GM23248 (cell line): ENCODE measurements around the gene BAX. TPM values are rescaled to one million over a fixed set of nuclear protein-coding genes. Genes with fewer than 3 reads are reported as not detected.

Source experiments
- DNase-seq: peaks from one replicate; pipeline ENCODE4 v3.0.0-alpha.2; 2015
- H2AFZ ChIP-seq: fragments of 200-600 bp; sonication (generic); 2 replicates; pipeline ENCODE4 v1.6.1; 2016; ENCODE audit warnings: antibody characterized with exemption
- H3F3A ChIP-seq: fragments of 200-600 bp; sonication (generic); 2 replicates; pipeline ENCODE4 v1.6.1; 2016; ENCODE audit warnings: mild to moderate bottlenecking, antibody characterized with exemption, mixed run types; ENCODE audit not compliant: insufficient read depth
- H3K27ac ChIP-seq: fragments of 200-600 bp; sonication (generic); 2 replicates; pipeline ENCODE4 v1.5.1; 2016; ENCODE audit warnings: mild to moderate bottlenecking
- H3K27me3 ChIP-seq: fragments of 200-600 bp; sonication (generic); replicated peaks from 2 replicates; pipeline ENCODE4 v1.6.1; 2016; ENCODE audit warnings: mild to moderate bottlenecking; ENCODE audit not compliant: insufficient read depth
- H3K36me3 ChIP-seq: fragments of 200-600 bp; sonication (generic); 2 replicates; pipeline ENCODE4 v1.6.1; 2016; ENCODE audit warnings: low read depth, mild to moderate bottlenecking
- H3K4me1 ChIP-seq: fragments of 200-600 bp; sonication (generic); 2 replicates; pipeline ENCODE4 v1.6.1; 2016; ENCODE audit warnings: mild to moderate bottlenecking; ENCODE audit not compliant: insufficient read depth
- H3K4me2 ChIP-seq: fragments of 200-600 bp; sonication (generic); one replicate; pipeline ENCODE4 v1.6.1; 2016; ENCODE audit warnings: mild to moderate bottlenecking; ENCODE audit not compliant: unreplicated experiment
- H3K4me3 ChIP-seq: fragments of 200-600 bp; sonication (generic); 2 replicates; pipeline ENCODE4 v1.5.1; 2016; ENCODE audit warnings: mild to moderate bottlenecking
- H3K79me2 ChIP-seq: fragments of 200-600 bp; sonication (generic); 2 replicates; pipeline ENCODE4 v1.6.1; 2016; ENCODE audit warnings: mild to moderate bottlenecking; ENCODE audit not compliant: insufficient read depth
- H3K9ac ChIP-seq: fragments of 200-600 bp; sonication (generic); 2 replicates; pipeline ENCODE4 v1.6.1; 2016; ENCODE audit warnings: mild to moderate bottlenecking
- H3K9me2 ChIP-seq: fragments of 200-600 bp; sonication (generic); 2 replicates; pipeline ENCODE4 v1.6.1; 2016; ENCODE audit warnings: mixed run types, mild to moderate bottlenecking, moderate library complexity; ENCODE audit not compliant: insufficient read depth
- H3K9me3 ChIP-seq: fragments of 200-600 bp; sonication (generic); one replicate; pipeline ENCODE4 v1.6.1; 2017; ENCODE audit warnings: low read depth
- H4K20me1 ChIP-seq: fragments of 200-600 bp; sonication (generic); 2 replicates; pipeline ENCODE4 v1.6.0; 2016; ENCODE audit not compliant: insufficient read depth
- EZH2 ChIP-seq: fragments of 200-600 bp; sonication (generic); IDR thresholded peaks from 2 replicates; pipeline ENCODE4 v1.6.1; 2018; ENCODE audit warnings: antibody characterized with exemption, mild to moderate bottlenecking; ENCODE audit not compliant: insufficient read depth, poor library complexity, severe bottlenecking
- EZH2phosphoT487 ChIP-seq: fragments of 200-600 bp; sonication (generic); IDR thresholded peaks from 2 replicates; pipeline ENCODE4 v1.6.1; 2018; ENCODE audit warnings: antibody characterized with exemption, moderate library complexity, mild to moderate bottlenecking, low read depth; ENCODE audit not compliant: insufficient read depth
- WGBS, 2 experiments: methylation state at CpG; one replicate each; pipeline ENCODE4 v1.1.6; 2015 to 2017; ENCODE audit warnings: low lambda C conversion rate in 2 of 2, low coverage in 1 of 2; ENCODE audit errors: missing lambda C conversion rate in 2 of 2; 5-methylcytosine and 5-hydroxymethylcytosine counted together
- in situ Hi-C: fragments of 300-500 bp; cut with MboI; formaldehyde crosslinking; loops from 2 replicates; pipeline ENCODE4 v1.15.0; 2020
- polyA plus RNA-seq: library from polyadenylated mRNA; unstranded; fragments of >200 nt; fragmentation: Nextera tagmentation; extraction: Ambion mirVana; gene quantifications from 2 replicates; pipeline ENCODE4 v1.2.1, GENCODE V29; 2016
- total RNA-seq: library from RNA; depleted of rRNA; stranded (reverse); fragments of >200 nt; shearing (Covaris generic); gene quantifications from 2 replicates; pipeline ENCODE4 v1.2.3, GENCODE V29; 2014

The BAX gene
- total and polyA plus RNA-seq, 2 experiments from 2014 or later = 97.3 to 106 TPM

GRCh38 chr19:48968813-48969218 lies 14.1 kb downstream of the BAX start:
- Histone ChIP-seq H3K79me2 (peaks cover 22% of the 10 kb centered on the region), H3K27ac (peak overlapping the region; percentile 97; the same call in 1 of the 2 replicates), H3K9ac (no peak overlapping the region), H3K9me2 (no peaks in the 10 kb centered on the region), H2AFZ (no peak overlapping the region), H3K9me3 (no peaks in the 10 kb centered on the region), H3K27me3 (no peaks in the 10 kb centered on the region), H3F3A (peaks cover 65% of the 10 kb centered on the region), H3K4me2 (no peak overlapping the region), H3K4me3 (no peak overlapping the region), H3K36me3 (peaks cover 43% of the 10 kb centered on the region), H4K20me1 (peaks cover 12% of the 10 kb centered on the region; the same call in 1 of the 2 replicates), H3K4me1 (peaks cover 17% of the 10 kb centered on the region)
- WGBS, 2 experiments = 42 to 48% methylated on average over 14 to 15 of the region's 15 CpGs
- in situ Hi-C loops = no loop called here
- DNase-seq = no peak
- TF ChIP-seq EZH2 (no peak), EZH2phosphoT487 (no peak)

DNA sequence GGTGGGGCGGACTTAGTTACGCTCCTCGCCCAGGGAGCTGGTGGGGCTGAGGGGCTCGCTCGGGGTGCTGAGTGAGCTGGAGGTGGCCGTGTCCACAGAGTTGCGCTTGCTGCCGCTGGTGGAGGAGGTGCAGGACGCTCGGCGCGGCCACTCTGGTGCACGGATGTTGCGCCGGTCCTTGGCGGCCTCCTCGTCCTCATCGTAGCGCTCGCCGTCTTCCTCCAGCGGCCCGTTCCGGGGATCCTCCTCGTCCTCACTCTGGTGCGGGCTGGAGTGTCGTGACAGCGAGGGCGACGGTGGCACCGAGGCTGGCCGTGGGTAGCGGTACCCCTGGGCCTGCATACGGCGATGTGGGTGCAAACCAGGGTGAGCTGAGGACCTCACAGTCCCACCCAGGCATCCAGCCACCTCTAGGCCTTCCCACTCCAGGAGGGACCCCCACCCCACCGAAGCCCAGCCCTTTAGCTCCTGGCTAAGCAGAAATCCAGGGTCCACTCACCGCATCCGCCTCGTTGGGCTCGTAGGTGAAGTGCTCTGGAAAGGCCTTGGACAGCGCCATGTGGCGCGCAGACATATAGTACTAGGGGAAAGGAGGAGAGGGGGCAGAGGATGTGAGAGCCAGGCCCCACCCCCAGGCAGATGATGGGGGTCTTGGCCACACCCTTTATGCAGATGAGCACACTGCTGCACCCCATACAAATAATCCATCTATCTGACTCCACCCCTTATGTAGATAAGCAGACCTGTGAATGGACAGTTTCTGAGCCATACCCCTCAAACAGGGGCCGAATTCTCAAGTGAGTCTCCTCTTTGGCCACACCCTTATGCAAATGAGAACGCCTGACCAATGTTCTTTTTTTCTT lies 14.8 kb downstream of the BAX start:
- H3F3A ChIP-seq = peaks cover 58% of the 10 kb centered on the region
- no peak overlapping the region for H2AFZ ChIP-seq
- H3K9me3 ChIP-seq = no peaks in the 10 kb centered on the region
- no peaks in the 10 kb centered on the region for H3K9me2 ChIP-seq
- H3K4me1 ChIP-seq = peaks cover 10% of the 10 kb centered on the region
- 94 to 95% methylated on average over 36 to 45 of the region's 45 CpGs for WGBS, 2 experiments
- H3K36me3 ChIP-seq = peaks cover 49% of the 10 kb centered on the region
- TF ChIP-seq EZH2 = no peak
- peak; percentile 43 for DNase-seq
- no peak overlapping the region for H3K27ac ChIP-seq
- H3K79me2 ChIP-seq = peaks cover 22% of the 10 kb centered on the region
- no peaks in the 10 kb centered on the region for H3K27me3 ChIP-seq
- no peak overlapping the region for H3K4me2 ChIP-seq
- H3K9ac ChIP-seq = no peak overlapping the region
- in situ Hi-C loops = loop anchor here (10.0 kb wide), 1 partner anchor 175 kb away; no protein-coding TSS in a partner anchor
- H4K20me1 ChIP-seq = peaks cover 12% of the 10 kb centered on the region; the same call in 1 of the 2 replicates
- H3K4me3 ChIP-seq = no peak overlapping the region

GRCh38 chr19:48970139-48970766 lies 15.6 kb downstream of the BAX start:
- in situ Hi-C loops = loop anchor here (10.0 kb wide), 1 partner anchor 175 kb away; no protein-coding TSS in a partner anchor
- TF ChIP-seq EZH2phosphoT487 = no peak
- no peak for TF ChIP-seq EZH2
- H3K27ac ChIP-seq = no peak overlapping the region
- H3K27me3 ChIP-seq = no peaks in the 10 kb centered on the region
- DNase-seq = no peak
- WGBS, 2 experiments = 95% methylated on average over 23 of the region's 23 CpGs
- peaks cover 12% of the 10 kb centered on the region; the same call in 1 of the 2 replicates for H4K20me1 ChIP-seq
- no peak overlapping the region for H3K9ac ChIP-seq
- peaks cover 49% of the 10 kb centered on the region for H3K36me3 ChIP-seq
- no peak overlapping the region for H3K4me3 ChIP-seq
- H3K9me3 ChIP-seq = no peaks in the 10 kb centered on the region
- no peak overlapping the region for H2AFZ ChIP-seq
- H3K9me2 ChIP-seq = no peaks in the 10 kb centered on the region
- H3F3A ChIP-seq = peaks cover 56% of the 10 kb centered on the region
- no peak overlapping the region for H3K4me2 ChIP-seq
- peaks cover 8% of the 10 kb centered on the region; the same call in 1 of the 2 replicates for H3K4me1 ChIP-seq
- peaks cover 22% of the 10 kb centered on the region for H3K79me2 ChIP-seq

DNA sequence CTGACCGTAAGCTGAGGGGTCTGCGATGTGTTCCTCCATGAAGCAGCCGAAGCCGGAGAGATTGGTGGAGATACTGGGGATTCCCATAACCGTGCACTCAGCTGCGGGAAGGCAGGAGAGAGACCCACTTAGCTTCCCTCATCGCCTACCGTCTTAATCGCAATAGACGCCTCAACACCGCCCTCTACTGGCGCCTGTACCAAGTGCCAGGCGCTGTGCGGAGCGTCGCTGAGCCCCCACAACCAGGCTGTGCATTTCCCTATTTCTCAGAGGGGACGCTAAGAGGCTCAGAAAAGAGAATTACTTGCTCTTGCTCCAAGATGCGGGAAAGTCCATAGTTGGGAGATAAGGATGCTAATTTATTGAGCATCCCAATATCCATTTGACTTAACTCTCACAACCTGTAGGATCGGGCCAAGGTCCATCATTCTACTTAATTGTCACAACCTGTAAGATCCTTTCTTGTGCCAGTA lies 16.3 kb downstream of the BAX start:
- peaks cover 10% of the 10 kb centered on the region; the same call in 1 of the 2 replicates for H4K20me1 ChIP-seq
- no peak overlapping the region for H3K9ac ChIP-seq
- H3K4me3 ChIP-seq = no peak overlapping the region
- no peaks in the 10 kb centered on the region for H3K27me3 ChIP-seq
- no peak for TF ChIP-seq EZH2
- no peak for TF ChIP-seq EZH2phosphoT487
- H3K9me2 ChIP-seq = no peaks in the 10 kb centered on the region
- H3K27ac ChIP-seq = no peak overlapping the region
- peaks cover 8% of the 10 kb centered on the region; the same call in 1 of the 2 replicates for H3K4me1 ChIP-seq
- H2AFZ ChIP-seq = no peak overlapping the region
- DNase-seq = peak; percentile 83
- peaks cover 51% of the 10 kb centered on the region for H3F3A ChIP-seq
- H3K79me2 ChIP-seq = peaks cover 15% of the 10 kb centered on the region
- H3K9me3 ChIP-seq = no peaks in the 10 kb centered on the region
- in situ Hi-C loops = loop anchor here (10.0 kb wide), 1 partner anchor 176 kb away; no protein-coding TSS in a partner anchor
- WGBS, 2 experiments = 28 to 36% methylated on average over 19 of the region's 19 CpGs
- H3K4me2 ChIP-seq = no peak overlapping the region
- H3K36me3 ChIP-seq = peaks cover 50% of the 10 kb centered on the region
